OCI-LY1 (cell line): Measurements from ENCODE around the gene ST14.

ENCODE experiments used
- H2AFZ ChIP-seq: fragments of 200-600 bp; sonication (generic), shearing (Covaris generic); 2 replicates; pipeline ENCODE4 v1.6.0; 2014; ENCODE audit warnings: antibody characterized with exemption, mild to moderate bottlenecking, low read length
- H3F3A ChIP-seq: fragments of 200-600 bp; sonication (generic), shearing (Covaris generic); 2 replicates; pipeline ENCODE4 v1.6.0; 2014; ENCODE audit warnings: mild to moderate bottlenecking, antibody characterized with exemption, low read length, moderate library complexity; ENCODE audit not compliant: insufficient read depth
- H3K27ac ChIP-seq: fragments of 200-600 bp; sonication (generic); 2 replicates; pipeline ENCODE4 v1.5.1; 2014; ENCODE audit warnings: low read length, mixed run types, mild to moderate bottlenecking, low read depth; ENCODE audit not compliant: poor library complexity, severe bottlenecking
- H3K27me3 ChIP-seq: fragments of 200-600 bp; sonication (generic); 2 replicates; pipeline ENCODE4 v1.6.0; 2014; ENCODE audit warnings: antibody characterized with exemption, mild to moderate bottlenecking, low read length, moderate library complexity; ENCODE audit not compliant: insufficient read depth
- H3K36me3 ChIP-seq: fragments of 200-600 bp; sonication (generic); 2 replicates; pipeline ENCODE4 v1.6.1; 2014; ENCODE audit warnings: mild to moderate bottlenecking, antibody characterized with exemption, low read length, moderate library complexity, mixed read lengths; ENCODE audit not compliant: insufficient read depth
- H3K4me1 ChIP-seq: fragments of 200-600 bp; sonication (generic); 2 replicates; pipeline ENCODE4 v1.5.1; 2014; ENCODE audit warnings: mild to moderate bottlenecking, low read length, moderate library complexity; ENCODE audit not compliant: insufficient read depth, severe bottlenecking
- H3K4me2 ChIP-seq: fragments of 200-600 bp; sonication (generic), shearing (Covaris generic); 2 replicates; pipeline ENCODE4 v1.6.1; 2014; ENCODE audit warnings: low read length
- H3K4me3 ChIP-seq: fragments of 200-600 bp; sonication (generic); 2 replicates; pipeline ENCODE4 v1.5.1; 2014; ENCODE audit warnings: low read length, low read depth, mild to moderate bottlenecking, mixed read lengths; ENCODE audit not compliant: poor library complexity, severe bottlenecking
- H3K79me2 ChIP-seq: fragments of 200-600 bp; shearing (Covaris generic); 2 replicates; pipeline ENCODE4 v1.6.1; 2016; ENCODE audit warnings: mixed run types, low read length, mixed read lengths; ENCODE audit not compliant: insufficient read depth
- H3K9ac ChIP-seq: fragments of 200-600 bp; sonication (generic), shearing (Covaris generic); 2 replicates; pipeline ENCODE4 v1.6.1; 2014; ENCODE audit warnings: mild to moderate bottlenecking, low read length, mixed read lengths
- H3K9me2 ChIP-seq: fragments of 200-600 bp; sonication (generic), shearing (Covaris generic); 2 replicates; pipeline ENCODE4 v1.6.1; 2014; ENCODE audit warnings: low read depth, mild to moderate bottlenecking, low read length, mixed read lengths
- H3K9me3 ChIP-seq: fragments of 200-600 bp; shearing (Covaris generic); 2 replicates; pipeline ENCODE4 v1.6.1; 2014; ENCODE audit warnings: low read length, mixed read lengths
- H4K20me1 ChIP-seq: fragments of 200-600 bp; sonication (generic), shearing (Covaris generic); 2 replicates; pipeline ENCODE4 v1.6.0; 2016; ENCODE audit warnings: mild to moderate bottlenecking, low read length; ENCODE audit not compliant: insufficient read depth
- CTCF ChIP-seq: fragments of 200-600 bp; sonication (generic), shearing (Covaris generic); IDR thresholded peaks from 2 replicates; pipeline ENCODE4 v1.5.1; 2017; ENCODE audit warnings: mild to moderate bottlenecking, antibody characterized with exemption, low read length, moderate library complexity, mixed read lengths
- EZH2 ChIP-seq: fragments of 200-600 bp; sonication (generic), shearing (Covaris generic); IDR thresholded peaks from 2 replicates; pipeline ENCODE4 v1.8.0; 2017; ENCODE audit warnings: borderline replicate concordance, mixed run types, mild to moderate bottlenecking, antibody characterized with exemption, low read length, moderate library complexity, mixed read lengths

Gene ST14

GRCh38 chr11:130166457-130166784 lies 6.8 kb downstream of the ST14 start:
- no peaks in the 10 kb centered on the region for H4K20me1 ChIP-seq
- H3K4me2 ChIP-seq, result peak overlapping the region; percentile 79
- H2AFZ ChIP-seq, result no peak overlapping the region
- H3K27ac ChIP-seq, result peak overlapping the region; percentile 98
- TF ChIP-seq CTCF (no peak), EZH2 (no peak)
- peaks cover 95% of the 10 kb centered on the region for H3K4me1 ChIP-seq
- H3F3A ChIP-seq, result peaks cover 9% of the 10 kb centered on the region
- H3K79me2 ChIP-seq, result peaks cover 86% of the 10 kb centered on the region
- H3K9ac ChIP-seq, result peak overlapping the region; percentile 62; the same call in 1 of the 2 replicates
- no peaks in the 10 kb centered on the region for H3K27me3 ChIP-seq
- H3K4me3 ChIP-seq, result peak overlapping the region; percentile 51
- H3K36me3 ChIP-seq, result peaks cover 44% of the 10 kb centered on the region; the same call in 1 of the 2 replicates
- H3K9me3 ChIP-seq, result no peaks in the 10 kb centered on the region
- no peaks in the 10 kb centered on the region for H3K9me2 ChIP-seq

- peak overlapping the region; percentile 98 for H3K27ac ChIP-seq
- H3K4me2 ChIP-seq, result peak overlapping the region; percentile 79
- H4K20me1 ChIP-seq, result no peaks in the 10 kb centered on the region
- peak overlapping the region; percentile 48; the same call in 1 of the 2 replicates for H3K9ac ChIP-seq
- TF ChIP-seq CTCF (no peak), EZH2 (no peak)
- H3K27me3 ChIP-seq, result no peaks in the 10 kb centered on the region
- peaks cover 36% of the 10 kb centered on the region; the same call in 1 of the 2 replicates for H3K36me3 ChIP-seq
- no peaks in the 10 kb centered on the region for H3K9me2 ChIP-seq
- peak overlapping the region; percentile 46 for H3K4me3 ChIP-seq
- peaks cover 9% of the 10 kb centered on the region for H3F3A ChIP-seq
- H3K4me1 ChIP-seq, result peaks cover 97% of the 10 kb centered on the region
- H3K79me2 ChIP-seq, result peaks cover 86% of the 10 kb centered on the region
- no peak overlapping the region for H2AFZ ChIP-seq
- no peaks in the 10 kb centered on the region for H3K9me3 ChIP-seq
Observed at GRCh38 chr11:130167146-130167545, 7.6 kb downstream of the ST14 start.

- Histone ChIP-seq H3K27ac (peak overlapping the region; percentile 98), H3K79me2 (peaks cover 85% of the 10 kb centered on the region), H3K4me3 (peak overlapping the region; percentile 46), H3K9me2 (no peaks in the 10 kb centered on the region), H4K20me1 (no peaks in the 10 kb centered on the region), H3K9me3 (no peaks in the 10 kb centered on the region), H3K4me1 (peaks cover 97% of the 10 kb centered on the region), H3K4me2 (peak overlapping the region; percentile 79), H3K27me3 (no peaks in the 10 kb centered on the region), H3K36me3 (peaks cover 34% of the 10 kb centered on the region; the same call in 1 of the 2 replicates), H2AFZ (no peak overlapping the region), H3F3A (peaks cover 9% of the 10 kb centered on the region), H3K9ac (peak overlapping the region; percentile 48; the same call in 1 of the 2 replicates)
- TF ChIP-seq EZH2 (no peak), CTCF (no peak)
Observed at GRCh38 chr11:130168105-130168504, 8.5 kb downstream of the ST14 start.
